GM21723 (cell line): ENCODE data around the gene PLSCR3.
"Not testable (repeated sequence)": the region's sequence is repeated elsewhere in the genome, so short reads cannot be mapped to it uniquely, and the experiment has no call there.

Experiments
- ATAC-seq: cut with Tn5 transposase; IDR thresholded peaks from one replicate; pipeline ENCODE4 v1.9.1; 2021; ENCODE audit warnings: mild to moderate bottlenecking, moderate library complexity; ENCODE audit not compliant: unreplicated experiment

PLSCR3 gene

DNA sequence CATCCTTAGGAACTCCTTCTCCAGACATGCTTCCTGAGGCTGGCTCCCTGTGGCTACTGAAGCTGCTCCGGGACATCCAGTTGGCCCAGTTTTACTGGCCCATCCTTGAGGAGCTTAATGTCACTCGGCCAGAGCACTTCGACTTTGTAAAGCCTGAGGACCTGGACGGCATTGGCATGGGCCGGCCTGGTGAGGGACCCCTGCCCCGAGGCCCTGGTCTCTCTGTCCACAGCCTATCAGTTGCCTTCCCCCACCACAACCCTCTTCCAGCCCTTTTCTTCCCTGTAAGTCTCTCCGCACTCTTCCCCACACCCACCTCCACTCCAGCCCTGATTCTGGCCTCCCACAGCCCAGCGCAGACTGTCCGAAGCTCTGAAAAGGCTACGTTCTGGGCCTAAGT is 11.4 kb downstream of the PLSCR3 start:
- ATAC-seq: no peak

DNA sequence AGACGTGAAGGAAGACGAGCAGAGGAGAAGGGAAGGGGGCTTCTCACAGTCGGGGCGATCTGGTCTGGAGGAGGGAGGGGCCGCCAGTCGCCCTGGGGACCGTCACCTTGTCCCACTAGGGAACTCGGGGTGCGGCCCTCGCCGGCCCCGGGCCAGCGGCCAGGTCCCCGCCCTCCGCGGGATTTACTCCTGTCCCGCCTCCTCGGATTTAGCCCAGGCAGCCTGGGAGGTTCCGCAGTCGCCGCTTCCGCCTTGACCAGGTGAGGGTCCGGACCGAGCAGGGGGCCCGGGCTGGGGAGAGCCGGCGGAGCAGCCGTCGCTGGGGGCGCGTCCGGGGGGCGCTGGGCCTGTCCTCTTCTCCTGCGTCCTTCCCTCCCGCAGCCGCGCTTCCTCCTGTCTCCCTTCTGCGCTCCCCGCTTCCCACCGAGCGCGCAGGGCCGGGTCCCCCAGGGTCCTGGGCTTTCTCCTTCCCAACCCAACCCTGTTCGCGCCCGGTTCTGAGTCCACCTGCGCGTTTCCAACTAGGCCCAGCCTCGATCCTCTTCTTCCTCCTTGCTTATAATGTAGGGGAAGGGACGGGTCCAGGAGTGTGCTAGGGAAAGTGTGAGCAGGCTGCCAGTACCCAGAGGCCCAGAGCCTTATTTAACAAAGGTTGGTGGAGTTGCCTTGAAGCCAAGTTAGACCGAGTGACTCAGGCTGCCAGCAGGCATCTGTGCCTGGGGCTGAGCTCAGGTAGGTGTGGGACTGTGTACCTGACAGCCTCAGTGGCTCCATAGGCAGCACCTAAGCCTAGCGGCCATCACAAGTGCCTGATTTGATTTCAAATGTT is 13.3 kb downstream of the PLSCR3 start, which contains the start of gene TNK1:
Gene TNK1, plus strand, starts transcription at position 235 of the 829 bp plus-strand sequence. CDS start 1,838 bp downstream, outside the sequence.
- no peak for ATAC-seq

DNA sequence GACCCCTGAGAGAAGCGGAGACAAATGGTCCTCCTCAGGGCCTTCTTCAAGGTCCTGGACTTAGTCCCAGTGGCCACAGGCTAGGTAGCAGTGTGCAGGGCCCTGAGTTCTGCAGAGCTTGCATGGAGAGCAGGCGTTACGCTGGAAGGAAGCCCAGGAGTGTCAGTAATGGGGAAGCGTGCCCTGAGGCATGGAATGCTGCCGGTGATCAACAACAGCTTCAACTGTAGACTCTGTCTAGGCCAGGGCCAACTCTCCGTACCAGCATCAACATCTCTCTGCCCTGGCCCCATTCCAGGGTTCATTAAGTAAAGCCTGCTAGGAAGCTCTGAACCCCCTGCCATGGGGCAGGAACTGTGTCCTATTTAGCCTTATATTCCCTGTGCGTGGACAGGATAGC is 14.0 kb downstream of the PLSCR3 start:
- ATAC-seq: no peak

DNA sequence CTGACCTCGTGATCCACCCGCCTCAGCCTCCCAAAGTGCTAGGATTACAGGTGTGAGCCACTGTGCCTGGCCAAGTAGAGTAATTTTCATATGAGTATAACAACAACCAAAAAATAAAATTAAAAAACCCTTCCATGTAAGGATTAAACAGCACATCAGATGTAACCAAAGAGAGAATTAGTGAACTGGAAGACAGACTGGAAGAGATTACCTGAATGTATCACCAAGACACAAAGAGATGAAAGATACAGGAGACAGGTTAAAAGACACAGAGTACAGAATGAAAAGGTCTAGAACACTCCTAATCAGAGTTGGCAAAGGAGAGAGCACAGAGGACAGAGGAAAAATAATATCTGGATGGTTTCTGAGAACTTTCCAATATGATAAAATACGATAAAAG is 15.2 kb downstream of the PLSCR3 start:
- no peak for ATAC-seq

DNA sequence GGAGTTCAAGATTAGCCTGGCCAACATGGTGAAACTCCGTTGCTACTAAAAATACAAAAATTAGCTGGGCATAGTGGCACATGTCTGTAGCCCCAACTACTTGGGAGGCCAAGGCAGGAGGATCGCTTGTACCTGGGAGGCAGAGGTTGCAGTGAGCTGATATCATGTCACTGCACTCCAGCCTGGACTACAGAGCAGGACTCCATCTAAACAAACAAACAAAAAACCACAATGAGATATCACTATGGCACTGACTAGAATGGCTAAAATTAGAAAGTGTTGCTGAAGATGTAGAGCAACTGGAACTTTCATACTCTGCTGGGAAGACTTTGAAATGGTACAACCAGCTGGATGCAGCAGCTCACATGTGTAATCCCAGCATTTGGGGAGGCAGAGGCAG is 20.0 kb downstream of the PLSCR3 start:
- no peak for ATAC-seq

DNA sequence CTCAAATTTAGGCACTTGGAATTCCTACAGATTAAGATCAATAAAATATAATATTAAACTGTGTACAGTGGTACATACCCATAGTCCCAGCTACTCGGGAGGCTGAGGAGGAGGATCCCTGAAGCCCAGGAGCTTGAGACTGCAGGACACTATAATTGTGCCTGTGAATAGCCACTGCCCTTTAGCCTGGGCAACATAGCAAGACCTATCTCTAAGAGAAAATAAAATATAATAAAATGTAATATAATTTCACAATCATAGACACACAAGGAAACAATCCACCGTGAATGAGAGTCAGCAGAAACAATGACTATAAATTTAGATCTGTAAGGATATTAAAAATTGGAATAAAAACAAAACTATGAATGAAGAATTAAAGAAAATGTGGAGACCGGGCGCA is 23.5 kb downstream of the PLSCR3 start:
- ATAC-seq: no peak

DNA sequence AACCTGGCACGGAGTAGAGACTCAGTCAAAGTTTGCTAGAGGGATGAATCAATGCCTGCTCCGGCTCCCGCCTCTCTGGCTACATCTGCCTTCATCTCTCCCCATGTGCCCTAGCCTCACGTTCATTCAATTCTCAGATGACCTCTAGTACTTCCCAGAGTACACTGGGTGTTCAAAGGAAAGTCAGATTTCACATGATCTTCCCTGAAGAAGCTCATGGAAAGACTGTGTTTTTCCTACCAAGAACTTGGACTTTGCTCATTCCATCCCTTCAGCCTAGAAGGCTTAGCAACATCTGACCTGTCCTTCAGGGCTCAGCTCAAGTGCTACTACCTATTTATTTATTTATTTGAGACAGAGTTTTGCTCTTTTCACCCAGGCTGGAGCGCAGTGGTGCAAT is 24.5 kb downstream of the PLSCR3 start:
- ATAC-seq: no peak

DNA sequence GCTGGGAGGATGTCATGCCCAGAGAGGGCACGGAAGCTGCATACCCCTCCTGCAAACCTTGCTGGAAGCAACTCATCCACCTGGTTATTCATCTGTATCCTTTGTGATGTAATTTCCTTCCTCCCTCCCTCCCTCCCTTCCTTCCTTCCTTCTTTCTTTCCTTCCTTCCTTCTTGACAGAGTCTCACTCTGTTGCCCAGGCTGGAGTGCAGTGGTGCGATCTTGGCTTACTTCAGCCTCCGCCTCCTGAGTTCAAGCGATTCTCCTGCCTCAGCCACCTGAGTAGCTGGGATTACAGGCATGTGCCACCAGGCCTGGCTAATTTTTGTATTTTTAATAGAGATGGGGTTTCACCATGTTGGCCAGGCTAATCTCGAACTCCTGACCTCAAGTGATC is 25.7 kb downstream of the PLSCR3 start:
- not testable (repeated sequence) for ATAC-seq

DNA sequence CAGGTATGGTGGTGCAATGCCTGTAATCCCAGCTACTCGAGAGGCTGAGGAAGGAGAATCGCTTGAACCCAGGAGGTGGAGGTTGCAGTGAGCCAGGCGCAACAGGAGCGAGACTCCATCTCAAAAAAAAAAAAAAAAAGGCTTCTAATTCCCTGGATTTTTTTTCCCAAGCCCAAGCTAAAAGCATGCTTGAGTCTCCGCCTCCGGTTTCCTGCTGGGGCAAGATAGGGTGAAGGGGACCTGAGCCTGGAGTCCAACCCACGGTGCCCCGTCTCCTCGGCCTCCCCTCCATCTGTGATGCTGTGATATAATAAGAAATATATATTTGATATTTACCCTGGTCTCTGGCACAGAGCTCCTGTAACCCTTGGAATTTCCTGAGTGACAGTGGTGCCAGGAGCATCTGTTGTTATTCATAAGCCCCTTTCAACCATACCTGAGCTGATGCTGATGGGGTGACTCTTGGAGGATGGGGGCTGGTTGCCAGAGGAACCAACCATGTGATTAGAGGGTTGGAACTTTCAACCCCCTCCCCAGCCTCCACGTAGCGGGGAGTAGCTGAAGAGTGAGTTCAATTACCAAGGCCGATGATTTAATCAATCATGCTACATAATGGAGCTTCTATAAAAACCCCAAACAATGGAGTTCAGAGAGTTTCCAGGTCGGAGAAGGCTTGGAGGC is 26.3 kb downstream of the PLSCR3 start:
- ATAC-seq: no peak

DNA sequence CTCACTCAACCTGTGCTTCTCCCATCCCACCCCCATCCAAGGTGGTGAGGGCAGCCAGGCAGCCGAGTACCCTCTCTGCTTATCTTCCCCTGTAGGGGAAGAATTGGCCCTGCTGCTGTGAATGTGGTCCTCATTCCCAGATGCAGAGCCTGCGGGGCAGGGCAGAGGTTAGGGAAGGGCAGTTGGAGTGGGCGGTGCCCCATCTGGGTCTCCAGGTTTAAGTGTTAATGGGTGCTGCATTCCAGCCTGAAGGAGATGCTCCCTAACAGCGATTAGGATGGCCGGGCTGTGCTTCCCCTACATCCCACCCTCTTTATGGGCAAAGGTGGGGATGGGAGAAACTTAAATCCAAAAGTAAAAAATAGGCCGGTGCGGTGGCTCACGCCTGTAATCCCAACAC is 27.2 kb downstream of the PLSCR3 start:
- no peak for ATAC-seq

DNA sequence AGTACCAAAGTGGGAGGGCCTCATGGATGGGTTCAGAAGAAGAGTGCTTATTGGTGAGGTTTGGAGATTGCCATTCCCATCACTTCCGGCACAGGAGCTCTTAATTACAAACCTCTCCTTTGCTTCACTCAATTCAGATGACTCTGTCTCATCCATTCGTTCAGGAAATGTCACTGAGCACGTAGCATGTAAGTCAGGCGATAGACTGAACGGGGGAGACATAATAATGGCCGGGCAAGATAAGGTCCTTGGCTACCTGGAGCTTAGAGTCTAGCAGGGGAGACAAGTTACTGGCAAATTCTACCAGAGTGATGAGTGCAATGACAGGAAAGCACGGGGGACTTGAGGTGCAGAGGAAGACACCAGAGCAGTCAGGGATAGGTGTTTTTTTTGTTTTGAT is 28.4 kb downstream of the PLSCR3 start:
- not testable (repeated sequence) for ATAC-seq

DNA sequence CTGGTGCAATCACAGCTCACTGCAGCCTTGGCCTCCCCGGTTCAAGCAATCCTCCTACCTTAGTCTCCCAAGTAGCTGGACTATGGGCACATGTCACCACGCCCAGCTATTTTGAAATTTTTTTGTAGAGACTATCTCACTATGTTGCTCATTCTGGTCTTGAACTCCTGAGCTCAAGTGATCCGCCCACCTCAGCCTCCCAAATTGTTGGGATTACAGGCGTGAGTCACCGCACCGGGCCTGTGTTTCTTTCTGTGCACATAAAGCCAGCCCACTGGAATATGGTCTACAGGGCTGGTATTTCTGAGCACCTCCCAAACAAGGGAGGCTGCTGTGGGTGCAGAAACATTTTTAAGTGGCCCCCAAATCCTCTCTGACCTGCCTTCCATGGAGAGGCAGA is 31.0 kb downstream of the PLSCR3 start:
- no peak for ATAC-seq

DNA sequence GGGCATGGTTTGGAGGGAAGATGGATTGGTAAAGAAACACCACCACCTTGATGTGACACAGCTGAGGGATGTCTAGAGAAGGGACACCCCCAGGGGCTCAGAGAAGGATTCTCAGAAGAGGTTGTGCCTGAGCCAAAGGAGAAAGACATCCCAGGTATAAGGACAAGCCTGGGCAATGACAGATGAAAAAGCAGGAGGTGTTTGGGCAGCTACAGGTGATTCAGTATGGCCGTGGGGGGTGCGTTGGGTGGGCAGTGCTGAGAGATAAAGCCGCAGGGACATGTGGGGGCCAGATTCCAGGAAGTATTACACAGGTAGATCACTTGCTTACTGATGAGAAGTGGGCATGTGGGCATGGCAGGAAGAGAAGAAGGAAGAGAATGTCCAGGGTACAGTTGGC is 32.4 kb downstream of the PLSCR3 start:
- no peak for ATAC-seq

DNA sequence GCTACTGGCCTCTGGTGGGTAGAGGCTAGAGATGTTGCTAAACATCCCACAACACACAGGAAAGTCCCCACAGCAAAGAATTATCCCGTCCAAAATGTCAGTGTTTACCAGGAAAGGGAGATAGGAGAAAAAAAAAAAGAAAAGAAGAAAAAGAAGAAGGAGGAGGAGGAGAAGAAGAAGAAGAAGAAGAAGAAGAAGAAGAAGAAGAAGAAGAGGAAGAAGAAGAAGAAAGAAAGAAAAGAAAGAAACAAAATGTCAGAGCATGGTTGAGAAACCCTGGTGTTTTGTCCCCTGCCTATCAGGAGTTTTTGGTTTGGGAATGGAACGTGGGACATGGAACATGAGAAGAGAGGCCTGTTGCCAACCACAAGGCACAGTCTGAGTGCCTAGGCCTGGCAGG is 36.9 kb downstream of the PLSCR3 start:
- ATAC-seq: no peak

DNA sequence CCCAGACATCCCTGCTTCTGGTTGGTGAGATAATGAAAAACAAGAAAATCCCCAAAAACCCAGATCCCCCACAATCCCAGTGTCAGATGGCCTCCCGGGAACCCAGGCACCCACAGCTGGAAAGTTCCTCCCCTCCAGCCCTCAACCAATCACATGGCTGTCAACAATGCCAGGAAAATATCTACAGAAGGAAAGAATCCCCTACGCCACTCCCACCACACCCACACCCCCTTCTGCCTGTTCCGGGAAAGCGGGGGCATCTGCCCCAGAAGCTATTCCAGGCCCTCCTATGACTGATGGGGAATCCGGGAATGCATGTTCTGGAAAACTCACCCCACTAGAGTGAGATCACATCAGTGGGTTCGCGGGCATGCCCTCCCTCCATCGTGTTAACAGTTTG is 37.6 kb downstream of the PLSCR3 start:
- ATAC-seq: no peak

DNA sequence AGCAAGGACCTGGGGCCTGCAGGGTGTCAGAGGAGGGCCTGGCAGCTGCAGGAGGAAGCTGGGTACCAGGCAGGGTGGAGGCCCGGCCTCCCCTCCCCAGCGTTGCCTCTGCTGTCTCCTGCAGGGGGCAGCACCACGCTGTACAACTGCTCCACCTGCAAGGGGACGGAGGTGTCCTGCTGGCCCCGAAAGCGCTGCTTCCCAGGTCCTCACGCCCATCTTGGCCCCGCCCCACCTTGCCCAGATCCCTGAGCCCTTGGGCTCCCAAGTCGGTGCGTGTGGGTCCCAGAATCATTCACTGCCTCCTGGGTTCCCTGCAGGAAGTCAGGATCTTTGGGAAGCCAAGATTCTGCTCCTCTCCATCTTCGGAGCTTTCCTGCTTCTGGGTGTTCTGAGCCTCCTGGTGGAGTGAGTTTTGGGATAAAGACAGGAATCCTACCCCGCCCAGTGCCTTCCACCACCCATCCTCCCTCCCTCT is 38.2 kb downstream of the PLSCR3 start:
- ATAC-seq: no peak

DNA sequence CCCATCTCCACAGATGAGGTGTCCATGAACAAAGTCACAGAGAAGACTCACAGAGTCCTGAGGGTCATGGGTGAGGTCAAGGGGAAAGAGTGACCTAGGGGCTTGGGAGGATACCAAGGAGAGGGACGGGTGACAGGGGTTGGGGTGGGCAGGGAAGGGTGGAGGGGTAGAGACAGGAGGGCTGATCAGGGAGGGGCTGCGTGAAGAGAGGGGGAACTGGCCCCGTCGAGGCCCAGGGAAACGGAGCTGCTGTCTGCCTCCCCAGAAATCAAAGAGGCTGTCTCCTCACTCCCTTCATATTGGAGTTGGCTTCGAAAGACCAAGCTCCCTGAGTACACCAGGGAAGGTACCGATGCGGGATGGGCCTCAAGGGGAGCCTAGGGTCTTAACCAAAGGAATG is 38.8 kb downstream of the PLSCR3 start:
- no peak for ATAC-seq

DNA sequence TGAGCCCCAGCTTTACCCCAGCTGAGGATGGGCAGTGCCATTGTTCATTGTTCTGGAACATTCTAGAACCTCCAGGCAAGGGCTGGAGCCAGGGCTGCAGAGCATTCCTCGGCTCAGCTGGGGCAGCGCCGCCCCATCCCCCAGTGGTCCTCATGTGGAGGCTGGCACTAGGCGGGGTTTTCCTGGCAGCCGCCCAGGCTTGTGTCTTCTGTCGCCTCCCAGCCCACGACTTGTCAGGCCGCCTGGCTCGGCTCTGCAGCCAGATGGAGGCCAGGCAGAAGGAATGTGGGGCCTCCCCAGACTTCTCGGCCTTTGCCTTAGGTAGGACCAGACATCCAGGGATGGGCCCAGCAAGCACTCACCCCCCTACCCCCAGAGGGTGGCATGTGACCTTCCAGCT is 39.3 kb downstream of the PLSCR3 start, which contains the start of gene TMEM95:
Gene TMEM95, plus strand, starts transcription at position 104 of the 400 bp plus-strand sequence. Its CDS starts 49 bp downstream, at position 153.
- ATAC-seq: no peak

DNA sequence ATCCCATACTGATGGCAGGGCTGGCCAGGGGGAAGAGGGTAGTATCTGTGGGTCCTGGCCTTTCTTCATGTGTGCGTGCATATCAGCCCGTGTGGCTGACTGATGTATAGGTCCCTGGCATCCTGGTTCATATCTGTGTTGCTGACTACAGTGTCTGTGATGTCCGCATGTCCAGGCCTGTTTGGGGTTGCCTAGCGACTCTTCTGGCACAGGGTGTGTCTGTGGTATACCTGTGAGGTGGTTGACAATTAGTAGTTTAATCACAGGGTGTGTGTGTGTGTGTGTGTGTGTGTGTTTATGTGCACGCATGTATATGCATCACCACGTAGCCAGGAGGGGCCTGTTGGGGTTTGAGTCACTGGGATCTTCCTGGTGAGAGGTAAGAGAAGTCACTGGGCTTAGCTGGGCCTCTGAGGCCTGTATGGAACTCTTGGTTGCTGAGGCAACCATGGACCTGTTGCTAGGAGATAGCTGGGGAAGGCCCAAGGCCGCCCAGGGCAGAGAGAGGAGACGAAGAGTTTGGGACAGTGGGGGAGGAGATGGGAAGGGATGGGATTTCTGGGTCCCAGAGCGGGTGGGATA is 40.0 kb downstream of the PLSCR3 start:
- no peak for ATAC-seq

DNA sequence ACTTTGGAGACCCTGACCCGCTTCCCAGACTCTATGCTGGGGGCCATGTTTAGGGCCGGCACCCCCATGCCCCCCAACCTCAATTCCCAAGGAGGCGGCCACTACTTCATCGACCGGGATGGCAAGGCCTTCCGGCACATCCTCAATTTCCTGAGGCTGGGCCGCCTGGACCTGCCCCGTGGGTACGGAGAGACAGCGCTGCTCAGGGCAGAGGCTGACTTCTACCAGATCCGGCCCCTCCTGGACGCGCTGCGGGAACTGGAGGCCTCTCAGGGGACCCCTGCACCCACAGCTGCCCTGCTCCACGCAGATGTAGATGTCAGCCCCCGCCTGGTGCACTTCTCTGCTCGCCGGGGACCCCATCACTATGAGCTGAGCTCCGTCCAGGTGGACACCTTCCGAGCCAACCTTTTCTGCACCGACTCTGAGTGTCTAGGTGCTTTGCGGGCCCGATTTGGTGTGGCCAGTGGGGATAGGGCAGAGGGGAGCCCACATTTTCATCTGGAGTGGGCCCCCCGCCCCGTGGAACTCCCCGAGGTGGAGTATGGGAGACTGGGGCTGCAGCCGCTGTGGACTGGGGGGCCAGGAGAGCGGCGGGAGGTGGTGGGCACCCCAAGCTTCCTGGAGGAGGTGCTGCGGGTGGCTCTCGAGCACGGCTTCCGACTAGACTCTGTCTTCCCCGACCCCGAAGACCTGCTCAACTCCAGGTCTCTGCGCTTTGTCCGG is 41.3 kb downstream of the PLSCR3 start:
- no peak for ATAC-seq

DNA sequence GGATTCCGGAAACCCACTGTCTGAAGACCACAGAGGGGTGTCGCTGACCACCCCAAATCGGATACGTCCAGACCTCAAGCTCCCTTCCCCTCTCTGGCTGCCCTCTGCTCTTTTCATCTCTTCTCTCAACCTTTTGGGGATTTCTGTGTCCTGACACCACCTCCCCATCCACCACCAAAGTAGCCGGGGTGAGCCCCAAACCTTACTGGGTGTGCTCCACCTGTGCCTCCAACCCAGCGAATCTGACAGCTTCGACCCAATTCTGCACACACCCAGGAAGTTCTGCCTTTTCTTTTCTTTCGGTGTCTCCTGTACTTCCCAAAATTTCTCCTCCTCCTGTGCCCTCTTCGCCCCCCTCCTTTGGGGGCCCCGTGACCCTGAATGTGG is 41.8 kb downstream of the PLSCR3 start:
- no peak for ATAC-seq
